Muscle layer of colon (tissue), 2 donors: ENCODE data around the gene USP15.

Experiments
- H3K27ac ChIP-seq: one replicate; pipeline ENCODE4 v1.7.0; 2013; ENCODE audit warnings: low read depth, mild to moderate bottlenecking, low read length, moderate library complexity
- H3K27me3 ChIP-seq, 2 donors: one replicate each; pipeline ENCODE4 v1.7.0; 2013; ENCODE audit warnings: low read length in 2 of 2, mild to moderate bottlenecking in 2 of 2; ENCODE audit not compliant: insufficient read depth in 2 of 2, control insufficient read depth in 1 of 2
- H3K36me3 ChIP-seq: one replicate; pipeline ENCODE4 v1.7.0; 2013; ENCODE audit warnings: mild to moderate bottlenecking, low read length; ENCODE audit not compliant: insufficient read depth
- H3K4me1 ChIP-seq: one replicate; pipeline ENCODE4 v1.7.0; 2013; ENCODE audit warnings: mild to moderate bottlenecking, low read length; ENCODE audit not compliant: insufficient read depth
- H3K4me3 ChIP-seq, 2 donors: one replicate each; pipeline ENCODE4 v1.7.0; 2013; ENCODE audit warnings: low read length in 2 of 2, low read depth in 1 of 2, mild to moderate bottlenecking in 1 of 2, moderate library complexity in 1 of 2
- H3K9ac ChIP-seq: one replicate; pipeline ENCODE4 v1.7.0; 2013; ENCODE audit warnings: low read length
- H3K9me3 ChIP-seq: one replicate; pipeline ENCODE4 v1.7.0; 2013; ENCODE audit warnings: mild to moderate bottlenecking, low read length
- donor health status: abdominal sarcoma.
- donor health status: Adenocarcinoma of cecum.

Gene USP15

GRCh38 chr12:62269464-62270228 is 9.4 kb downstream of the USP15 start:
- no peak overlapping the region for H3K27ac ChIP-seq
- H3K4me1 ChIP-seq, result peaks cover 54% of the 10 kb centered on the region
- no peaks in the 10 kb centered on the region for H3K9me3 ChIP-seq
- no peaks in the 10 kb centered on the region for H3K27me3 ChIP-seq
- no peak overlapping the region for H3K4me3 ChIP-seq
- no peak overlapping the region for H3K9ac ChIP-seq
- H3K36me3 ChIP-seq, result no peaks in the 10 kb centered on the region

- Histone ChIP-seq H3K27me3 (no peaks in the 10 kb centered on the region), H3K4me1 (peaks cover 56% of the 10 kb centered on the region), H3K9ac (no peak overlapping the region), H3K4me3 (no peak overlapping the region), H3K36me3 (no peaks in the 10 kb centered on the region), H3K9me3 (no peaks in the 10 kb centered on the region), H3K27ac (no peak overlapping the region)
Observed at GRCh38 chr12:62270384-62270783, 10.2 kb downstream of the USP15 start.

- H3K27me3 ChIP-seq, result no peaks in the 10 kb centered on the region
- no peak overlapping the region for H3K9ac ChIP-seq
- no peaks in the 10 kb centered on the region for H3K9me3 ChIP-seq
- no peak overlapping the region for H3K4me3 ChIP-seq
- no peaks in the 10 kb centered on the region for H3K36me3 ChIP-seq
- no peak overlapping the region for H3K27ac ChIP-seq
- H3K4me1 ChIP-seq, result peaks cover 54% of the 10 kb centered on the region
Observed at GRCh38 chr12:62270872-62271271, 10.7 kb downstream of the USP15 start.

DNA sequence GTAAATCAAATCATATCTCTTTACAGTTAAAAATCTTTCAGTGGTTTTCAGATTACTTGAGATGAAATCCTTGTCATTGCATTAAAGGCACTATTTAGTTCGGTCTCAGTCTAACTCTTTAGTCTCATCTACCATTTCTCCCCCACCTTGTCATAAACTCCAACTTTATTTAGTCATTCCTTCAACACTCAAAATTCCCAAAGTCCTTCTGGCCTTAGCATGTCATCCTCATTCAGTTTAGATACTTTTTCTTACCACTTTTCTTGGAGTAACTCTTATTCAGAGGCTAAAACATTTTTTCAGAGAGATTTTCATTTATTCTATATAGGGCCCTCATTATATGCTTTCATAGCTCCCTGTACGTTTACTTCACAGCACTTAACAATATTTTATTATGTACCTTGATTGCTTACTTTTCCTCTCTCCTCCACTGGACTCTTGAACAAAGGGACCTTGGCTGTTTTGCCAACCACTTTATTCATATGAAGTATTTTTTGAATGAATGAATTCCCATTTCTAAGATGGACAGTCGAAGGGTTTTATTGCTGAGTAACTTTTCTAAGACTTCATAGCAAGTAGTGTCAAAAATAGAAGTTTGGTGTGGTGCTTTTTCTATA is 12.8 kb downstream of the USP15 start:
- Histone ChIP-seq H3K27ac (no peak overlapping the region), H3K9me3 (no peaks in the 10 kb centered on the region), H3K4me1 (peaks cover 54% of the 10 kb centered on the region), H3K4me3 (no peak overlapping the region), H3K27me3 (no peaks in the 10 kb centered on the region), H3K9ac (no peak overlapping the region), H3K36me3 (no peaks in the 10 kb centered on the region)

GRCh38 chr12:62273724-62274380 is 13.6 kb downstream of the USP15 start:
- Histone ChIP-seq H3K4me1 (peaks cover 48% of the 10 kb centered on the region), H3K27ac (no peak overlapping the region)

DNA sequence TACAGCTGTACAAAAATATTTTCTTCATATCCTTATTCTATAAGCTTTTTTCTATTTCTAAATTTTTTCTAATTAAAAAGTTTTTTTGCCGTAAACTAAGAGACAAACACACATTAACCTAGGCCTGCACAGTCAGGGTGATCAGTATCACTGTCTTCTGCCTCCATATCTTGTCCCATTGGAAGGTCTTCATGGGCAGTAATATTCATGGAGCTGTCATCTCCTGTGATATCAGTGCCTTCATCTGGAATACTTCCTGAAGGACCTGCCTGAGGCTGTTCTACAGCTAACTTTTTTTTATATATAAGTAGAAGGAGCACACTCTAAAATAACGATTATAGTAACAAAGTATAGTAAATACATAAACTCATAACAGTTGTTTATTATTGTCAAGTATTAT is 17.8 kb downstream of the USP15 start:
- Histone ChIP-seq H3K9me3 (no peaks in the 10 kb centered on the region), H3K4me1 (peaks cover 22% of the 10 kb centered on the region), H3K36me3 (no peaks in the 10 kb centered on the region), H3K27me3 (no peaks in the 10 kb centered on the region), H3K4me3 (no peak overlapping the region), H3K27ac (no peak overlapping the region), H3K9ac (no peak overlapping the region)

More at GRCh38 chr12:62273724-62274380, 13.6 kb downstream of the USP15 start:
- Histone ChIP-seq H3K36me3 (no peaks in the 10 kb centered on the region), H3K9ac (no peak overlapping the region), H3K27me3 (no peaks in the 10 kb centered on the region), H3K4me3 (no peak overlapping the region), H3K9me3 (no peaks in the 10 kb centered on the region)

- no peaks in the 10 kb centered on the region for H3K9me3 ChIP-seq
- no peaks in the 10 kb centered on the region for H3K27me3 ChIP-seq
- H3K4me1 ChIP-seq, result peaks cover 15% of the 10 kb centered on the region
- H3K9ac ChIP-seq, result no peak overlapping the region
- no peak overlapping the region for H3K27ac ChIP-seq
- H3K4me3 ChIP-seq, result no peak overlapping the region
- no peaks in the 10 kb centered on the region for H3K36me3 ChIP-seq
Observed at GRCh38 chr12:62279058-62279457, 18.9 kb downstream of the USP15 start.

DNA sequence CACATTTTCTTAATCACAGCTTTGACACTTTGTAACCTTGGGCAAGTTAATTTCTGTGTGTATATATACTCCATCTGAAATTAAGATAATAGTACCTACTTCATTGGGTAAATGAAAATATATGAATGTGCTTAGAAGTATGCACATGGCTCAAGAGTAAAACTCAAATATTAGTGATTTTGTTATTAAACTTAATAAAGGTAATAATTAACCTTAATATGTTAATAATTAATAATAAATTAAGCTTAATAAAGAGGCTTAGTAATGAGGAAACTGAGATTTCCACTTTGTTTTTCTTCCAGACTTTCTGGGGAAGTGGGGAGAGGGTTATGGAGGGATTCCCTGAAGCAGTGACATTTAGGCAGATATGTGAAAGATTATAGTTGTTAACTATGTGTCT is 19.8 kb downstream of the USP15 start:
- Histone ChIP-seq H3K9ac (no peak overlapping the region), H3K36me3 (no peaks in the 10 kb centered on the region), H3K27ac (no peak overlapping the region), H3K27me3 (no peaks in the 10 kb centered on the region), H3K4me3 (no peak overlapping the region), H3K9me3 (no peaks in the 10 kb centered on the region), H3K4me1 (peaks cover 7% of the 10 kb centered on the region)

DNA sequence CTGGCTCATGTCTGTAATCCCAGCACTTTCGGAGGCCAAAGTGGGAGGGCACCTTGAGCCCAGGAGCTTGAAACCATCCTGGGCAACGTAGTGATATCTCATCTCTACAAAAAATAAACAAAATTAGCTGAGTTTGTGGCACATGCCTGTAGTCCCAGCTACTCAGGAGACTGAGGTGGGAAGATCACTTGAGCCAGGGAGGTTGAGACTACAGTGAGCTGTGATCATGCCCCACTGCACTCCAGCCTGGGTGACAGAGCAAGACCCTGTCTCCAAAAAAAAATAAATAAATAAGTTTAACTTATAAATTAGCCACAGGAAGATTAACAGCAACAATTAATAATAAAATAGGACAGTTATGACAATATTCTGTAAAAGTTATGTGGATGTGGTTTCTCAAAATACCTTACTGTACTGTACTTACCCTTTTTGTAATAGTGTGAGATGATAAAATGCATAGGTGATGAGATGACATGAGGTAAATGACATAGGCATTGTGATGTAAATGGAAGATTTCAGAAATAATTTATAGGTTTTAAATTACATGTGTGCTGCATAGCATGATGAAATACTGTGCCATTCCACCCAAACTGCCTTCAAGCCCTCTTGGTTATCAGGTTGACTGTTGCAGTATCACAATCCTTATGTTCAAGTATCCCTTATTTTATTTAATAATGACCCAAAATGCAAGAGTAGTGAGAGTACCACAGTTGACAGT is 22.0 kb downstream of the USP15 start:
- no peaks in the 10 kb centered on the region for H3K27me3 ChIP-seq

DNA sequence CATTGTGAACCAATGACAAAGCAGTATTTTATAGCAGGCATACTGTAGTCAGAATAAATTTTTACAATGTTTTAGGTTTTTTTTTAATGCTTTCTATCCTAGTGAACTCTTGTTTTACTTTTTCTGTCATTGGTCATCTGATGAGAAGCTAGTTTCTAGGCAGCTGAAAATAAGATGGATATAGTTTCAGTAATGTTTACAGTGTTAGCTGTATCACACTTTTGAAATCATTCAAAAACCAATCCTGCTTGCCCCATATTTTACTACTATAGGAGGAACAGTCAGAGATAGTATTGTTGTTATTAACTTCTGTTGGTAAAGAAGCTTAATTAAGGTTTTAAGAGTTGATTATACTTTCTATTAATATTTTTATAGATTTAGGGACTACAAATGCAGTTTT is 24.5 kb downstream of the USP15 start:
- Histone ChIP-seq H3K27me3 (no peaks in the 10 kb centered on the region), H3K4me3 (no peak overlapping the region), H3K36me3 (no peaks in the 10 kb centered on the region), H3K9me3 (no peaks in the 10 kb centered on the region), H3K9ac (no peak overlapping the region), H3K27ac (no peak overlapping the region), H3K4me1 (peaks cover 9% of the 10 kb centered on the region)

More for the DNA sequence above, 22.0 kb downstream of the USP15 start:
- peaks cover 9% of the 10 kb centered on the region for H3K4me1 ChIP-seq
- no peak overlapping the region for H3K9ac ChIP-seq
- H3K36me3 ChIP-seq, result no peaks in the 10 kb centered on the region
- no peaks in the 10 kb centered on the region for H3K9me3 ChIP-seq
- no peak overlapping the region for H3K27ac ChIP-seq
- H3K4me3 ChIP-seq, result no peak overlapping the region

GRCh38 chr12:62285284-62285683 is 25.1 kb downstream of the USP15 start:
- H3K4me3 ChIP-seq, result no peak overlapping the region
- no peaks in the 10 kb centered on the region for H3K27me3 ChIP-seq
- H3K4me1 ChIP-seq, result peaks cover 9% of the 10 kb centered on the region
- H3K36me3 ChIP-seq, result no peaks in the 10 kb centered on the region
- no peaks in the 10 kb centered on the region for H3K9me3 ChIP-seq
- no peak overlapping the region for H3K9ac ChIP-seq
- H3K27ac ChIP-seq, result no peak overlapping the region
